GM12875 (cell line): Measurements from ENCODE around the gene LPCAT2.

Experiments used
- H3K4me3 ChIP-seq: one replicate; pipeline ENCODE4 v1.5.1; 2011; ENCODE audit warnings: low read depth, low read length, control low read depth
- TF ChIP-seq, protein P1 (sequence below): IDR thresholded peaks from 2 replicates; pipeline ENCODE4 v1.5.1; 2011; ENCODE audit warnings: low read depth, mild to moderate bottlenecking, control low read depth, inconsistent platforms, low read length, moderate library complexity, borderline replicate concordance; ENCODE audit not compliant: insufficient read depth

LPCAT2 gene

DNA sequence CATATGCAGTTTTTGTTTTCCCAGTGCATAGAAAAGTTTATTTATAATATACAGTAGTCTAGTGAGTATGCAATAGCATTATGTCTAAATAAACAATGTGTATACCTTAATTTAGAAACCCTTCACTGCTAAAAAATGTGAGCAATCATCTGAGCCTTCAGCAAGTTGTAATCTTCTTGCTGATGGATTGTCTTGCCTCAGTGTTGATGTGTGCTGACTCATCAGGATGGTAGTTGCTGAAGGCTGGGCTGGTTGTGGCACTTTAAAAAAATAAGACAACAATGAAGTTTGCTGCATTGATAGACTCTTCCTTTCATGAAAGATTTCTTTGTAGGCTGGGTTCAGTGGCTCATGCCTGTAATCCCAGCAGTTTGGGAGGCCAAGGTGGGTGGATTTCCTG is 43.7 kb downstream of the LPCAT2 start:
- H3K4me3 ChIP-seq, result no peak overlapping the region
- TF ChIP-seq, protein P1, sequence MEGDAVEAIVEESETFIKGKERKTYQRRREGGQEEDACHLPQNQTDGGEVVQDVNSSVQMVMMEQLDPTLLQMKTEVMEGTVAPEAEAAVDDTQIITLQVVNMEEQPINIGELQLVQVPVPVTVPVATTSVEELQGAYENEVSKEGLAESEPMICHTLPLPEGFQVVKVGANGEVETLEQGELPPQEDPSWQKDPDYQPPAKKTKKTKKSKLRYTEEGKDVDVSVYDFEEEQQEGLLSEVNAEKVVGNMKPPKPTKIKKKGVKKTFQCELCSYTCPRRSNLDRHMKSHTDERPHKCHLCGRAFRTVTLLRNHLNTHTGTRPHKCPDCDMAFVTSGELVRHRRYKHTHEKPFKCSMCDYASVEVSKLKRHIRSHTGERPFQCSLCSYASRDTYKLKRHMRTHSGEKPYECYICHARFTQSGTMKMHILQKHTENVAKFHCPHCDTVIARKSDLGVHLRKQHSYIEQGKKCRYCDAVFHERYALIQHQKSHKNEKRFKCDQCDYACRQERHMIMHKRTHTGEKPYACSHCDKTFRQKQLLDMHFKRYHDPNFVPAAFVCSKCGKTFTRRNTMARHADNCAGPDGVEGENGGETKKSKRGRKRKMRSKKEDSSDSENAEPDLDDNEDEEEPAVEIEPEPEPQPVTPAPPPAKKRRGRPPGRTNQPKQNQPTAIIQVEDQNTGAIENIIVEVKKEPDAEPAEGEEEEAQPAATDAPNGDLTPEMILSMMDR, result no peak

DNA sequence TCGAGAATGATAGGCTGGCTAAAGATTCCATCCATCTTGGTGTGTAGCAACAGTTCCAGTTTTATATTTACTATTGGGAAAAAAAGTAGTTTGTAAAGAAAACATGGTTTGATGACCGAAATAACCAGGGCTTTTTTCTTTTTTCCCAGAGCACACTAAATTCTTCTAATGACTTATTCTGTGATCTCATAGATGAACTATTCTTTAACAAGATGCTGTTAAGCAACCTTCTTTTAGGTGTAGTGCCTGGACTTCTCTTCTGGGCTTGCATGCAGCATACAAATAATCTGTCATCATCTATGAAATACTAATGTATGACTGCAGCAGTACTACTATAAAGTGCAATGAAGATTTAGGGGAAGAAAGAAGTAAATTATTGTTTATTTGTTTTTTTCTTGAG is 46.6 kb downstream of the LPCAT2 start:
- no peak overlapping the region for H3K4me3 ChIP-seq
- TF ChIP-seq, protein P1, result no peak

DNA sequence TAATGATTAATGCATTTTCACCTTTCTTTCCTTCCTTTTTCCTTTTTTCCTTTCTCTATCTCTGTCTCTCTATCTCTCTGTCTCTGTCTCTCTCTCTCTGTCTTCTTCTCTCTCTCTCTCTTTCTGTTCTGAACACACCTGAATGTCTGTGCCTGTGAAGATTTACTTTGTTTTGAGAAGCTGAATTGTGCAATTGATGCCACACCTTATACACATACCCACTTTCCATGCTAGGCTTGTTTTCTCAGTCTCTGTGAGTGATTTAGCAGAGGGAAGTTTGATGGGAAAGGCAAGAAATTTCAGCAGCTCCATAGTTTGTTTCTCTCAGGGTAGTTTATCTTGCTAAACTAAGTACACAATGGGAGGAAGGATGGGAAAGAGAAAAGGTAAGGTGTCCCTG is 48.3 kb downstream of the LPCAT2 start:
- TF ChIP-seq, protein P1, result no peak
- no peak overlapping the region for H3K4me3 ChIP-seq

DNA sequence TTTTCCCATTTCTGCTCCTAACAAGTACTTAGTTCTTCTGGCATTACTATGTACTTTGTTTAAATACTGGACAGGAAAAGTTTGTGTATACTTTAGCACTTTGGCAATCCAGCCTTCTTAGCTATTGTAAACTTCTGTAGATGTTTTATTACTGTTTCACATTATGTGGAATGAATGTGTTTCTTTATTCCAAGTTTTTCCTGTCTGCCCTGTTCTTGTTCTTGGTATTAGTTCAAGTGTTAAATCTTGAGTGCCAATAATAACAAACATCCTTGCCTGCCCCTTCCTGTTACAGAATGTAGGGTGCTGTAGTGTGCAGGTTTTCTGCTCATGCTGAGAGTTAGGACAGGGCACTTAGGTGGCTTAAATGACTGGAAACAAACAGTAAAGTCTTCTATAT is 50.4 kb downstream of the LPCAT2 start:
- no peak overlapping the region for H3K4me3 ChIP-seq
- TF ChIP-seq, protein P1, result no peak

DNA sequence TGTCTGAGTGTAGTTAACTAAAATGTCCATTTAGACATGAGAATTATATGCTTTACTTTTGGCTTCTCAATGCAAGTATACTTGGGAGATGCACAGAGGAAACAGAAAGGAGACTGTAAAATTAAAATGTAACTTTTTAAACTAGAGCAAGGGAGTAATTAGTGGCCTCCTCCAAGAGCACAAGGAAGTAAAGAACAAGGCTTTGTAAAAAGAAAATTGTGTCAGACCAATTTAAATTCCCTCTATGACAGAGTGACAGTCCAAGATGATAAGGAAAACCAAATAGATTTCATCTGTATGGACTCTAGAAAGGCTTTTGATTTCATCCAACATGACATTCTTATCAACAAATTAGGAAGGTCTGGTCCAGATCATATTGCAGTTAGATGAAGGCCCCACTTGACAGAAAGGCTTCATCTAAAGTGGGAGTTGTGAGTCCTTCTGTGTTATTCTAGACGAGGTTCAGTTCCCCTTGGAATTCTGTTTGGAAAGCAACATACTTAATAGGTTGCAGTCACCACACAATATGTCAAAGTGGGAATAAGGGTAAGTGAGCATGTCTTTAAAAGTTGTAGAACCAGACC is 51.2 kb downstream of the LPCAT2 start:
- H3K4me3 ChIP-seq, result no peak overlapping the region
- TF ChIP-seq, protein P1, result no peak

DNA sequence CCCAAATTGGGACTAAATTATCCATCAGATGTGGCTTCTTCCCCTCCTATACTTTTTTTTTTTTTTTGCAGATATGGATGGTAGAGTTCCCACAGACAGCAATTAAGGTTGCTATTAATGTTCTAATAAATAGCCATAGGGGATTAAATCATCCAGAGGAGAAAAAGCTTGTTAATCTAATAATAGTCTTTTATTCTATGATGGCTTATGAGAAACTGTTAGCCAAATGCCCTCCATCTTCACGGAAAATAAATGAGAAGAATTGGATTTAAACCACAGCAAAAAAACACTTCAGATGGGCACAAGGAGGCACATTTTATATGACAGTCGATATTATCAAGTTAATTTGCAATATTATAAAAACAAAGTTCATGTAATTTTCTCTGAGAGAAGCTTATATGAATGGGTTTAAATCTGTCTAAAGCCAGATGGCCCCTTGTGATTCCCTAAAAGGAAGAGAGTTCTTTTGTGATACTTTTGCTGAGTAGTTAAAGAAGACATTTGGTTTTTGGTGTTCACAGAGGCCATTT is 52.5 kb downstream of the LPCAT2 start:
- TF ChIP-seq, protein P1, result no peak
- no peak overlapping the region for H3K4me3 ChIP-seq

DNA sequence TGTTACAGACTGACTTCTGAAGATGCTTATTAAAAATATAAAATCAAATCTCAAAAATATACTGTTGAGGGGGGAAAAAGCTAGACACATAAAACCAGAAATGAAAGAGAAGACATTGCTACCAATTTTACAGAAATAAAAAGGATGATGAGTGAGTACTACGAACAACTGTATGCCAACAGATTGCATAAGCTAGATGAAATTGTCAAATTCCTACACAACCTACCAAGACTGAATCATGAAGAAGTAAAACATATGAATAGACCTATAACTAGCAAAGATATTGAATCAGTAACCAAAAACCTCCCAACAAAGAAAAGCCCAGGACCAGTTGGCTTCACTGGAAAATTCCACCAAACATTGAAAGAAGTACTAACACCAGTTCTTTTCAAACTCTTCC is 54.1 kb downstream of the LPCAT2 start:
- H3K4me3 ChIP-seq, result no peak overlapping the region
- TF ChIP-seq, protein P1, result no peak
